ENCODE data around the gene ABCG1.

- TF ChIP-seq POLR2A (IDR thresholded peaks at IDR 0.05; ENCODE audit: low read depth, low read length) (no peak), TAF1 (IDR thresholded peaks at IDR 0.05; ENCODE audit: borderline replicate concordance, low read depth, low read length) (no peak)
Observed at GRCh38 chr21:42250422-42251403, 31.8 kb downstream of the ABCG1 start.
